Medulla oblongata (tissue), 1 donor: ENCODE results near the gene FAM83E.

ENCODE experiments used
- DNase-seq: peaks from one replicate; pipeline ENCODE4 v3.0.0-alpha.2; 2015; ENCODE audit errors: extremely low spot score

Gene FAM83E

GRCh38 chr19:48575931-48576622 is 38.8 kb downstream of the FAM83E start:
- no peak for DNase-seq

- DNase-seq = no peak
Observed at GRCh38 chr19:48573163-48573505, 41.7 kb downstream of the FAM83E start.

- DNase-seq = no peak
Observed at GRCh38 chr19:48571378-48572162, 43.3 kb downstream of the FAM83E start.

- peak; percentile 3 for DNase-seq
Observed at GRCh38 chr19:48569814-48570213, 45.1 kb downstream of the FAM83E start.

DNA sequence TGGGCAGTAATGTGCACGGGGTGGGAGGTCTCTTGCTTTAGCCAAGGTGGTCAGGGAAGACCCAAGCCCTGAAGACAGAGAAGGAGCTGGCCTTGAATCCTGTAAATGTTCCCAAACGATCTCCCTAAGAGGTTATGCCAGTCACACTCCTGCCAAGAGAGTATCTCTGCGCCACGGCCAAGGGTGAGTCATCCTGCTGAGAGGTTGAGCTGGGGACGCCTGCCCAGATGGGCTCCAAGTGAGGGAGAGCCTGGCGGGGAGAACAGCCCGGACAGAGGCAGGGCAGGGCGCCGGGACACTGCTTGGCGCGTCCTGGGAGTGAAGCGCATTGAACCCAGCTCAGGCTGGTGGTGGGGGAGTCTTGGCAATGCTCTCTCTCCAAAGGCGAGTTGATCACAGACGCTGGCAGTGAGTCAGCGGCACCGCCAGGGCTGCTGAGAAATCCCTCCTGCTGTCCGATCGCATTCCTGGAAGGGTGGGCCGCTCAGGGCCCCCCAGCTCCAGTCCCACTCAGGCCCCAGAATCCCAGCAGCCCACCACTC is 46.5 kb downstream of the FAM83E start:
- DNase-seq = peak; percentile 66

DNA sequence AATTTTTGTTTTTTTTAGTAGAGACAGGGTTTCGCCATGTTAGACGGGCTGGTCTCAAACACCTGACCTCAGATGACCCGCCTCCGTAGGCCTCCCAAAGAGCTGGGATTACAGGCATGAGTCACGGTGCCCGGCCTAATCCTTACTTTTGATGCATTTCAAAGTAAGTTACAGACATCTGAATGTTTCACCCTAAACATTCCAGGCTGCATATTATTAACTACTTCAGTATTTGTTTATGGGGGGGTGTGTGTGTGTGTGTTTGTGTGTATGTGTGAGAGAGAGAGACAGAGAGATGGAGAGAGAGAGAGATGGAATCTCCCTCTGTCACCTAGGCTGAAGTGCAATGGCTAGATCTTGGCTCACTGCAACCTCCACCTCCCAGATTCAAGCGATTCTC is 49.8 kb downstream of the FAM83E start:
- no peak for DNase-seq
